Left ventricle myocardium inferior (tissue), 1 donor: Measurements from ENCODE around the gene KDF1. TPM values are rescaled to one million over a fixed set of nuclear protein-coding genes. Genes with fewer than 3 reads are reported as not detected.

Experiments
- DNase-seq: peaks from one replicate; pipeline ENCODE4 v3.0.0-alpha.2; 2020
- H3K27ac ChIP-seq: fragments of 200-600 bp; replicated peaks from 2 replicates; pipeline ENCODE4 v1.8.0; 2021
- H3K27me3 ChIP-seq: fragments of 200-600 bp; 2 replicates; pipeline ENCODE4 v1.8.0; 2021; ENCODE audit warnings: low read depth
- H3K36me3 ChIP-seq: fragments of 200-600 bp; 2 replicates; pipeline ENCODE4 v1.8.0; 2021
- H3K4me1 ChIP-seq: fragments of 200-600 bp; 2 replicates; pipeline ENCODE4 v1.8.0; 2021
- H3K4me3 ChIP-seq: fragments of 200-600 bp; 2 replicates; pipeline ENCODE4 v1.8.0; 2021; ENCODE audit warnings: mild to moderate bottlenecking, moderate library complexity
- H3K9me3 ChIP-seq: fragments of 200-600 bp; replicated peaks from 2 replicates; pipeline ENCODE4 v1.8.0; 2021
- CTCF ChIP-seq: fragments of 200-600 bp; IDR thresholded peaks from 2 replicates; pipeline ENCODE4 v1.8.0; 2021; ENCODE audit warnings: antibody characterized with exemption, mild to moderate bottlenecking, borderline replicate concordance
- intact Hi-C: fragments of 100-400 bp; cut with micrococcal nuclease; formaldehyde crosslinking; loops from one replicate; pipeline ENCODE4 v1.11.0; 2022
- long read RNA-seq: library from polyadenylated mRNA; unstranded; transcript quantifications from one replicate; pipeline ENCODE4 v2.0.0, GENCODE V29; 2021
- total RNA-seq: library from RNA; stranded (reverse); fragmentation: NEBNext Ultra II Directional; extraction: Animal tissue kit (Norgen Biotek cat#: 25700); gene quantifications from one replicate; pipeline ENCODE4 v1.2.1, GENCODE V29; 2021
- donor health status: DM: no; HTN: yes; CAD: no; lungs with severe emphysema.

KDF1 gene
- total RNA-seq = 0.27 TPM
- long read RNA-seq = 0 reads

GRCh38 chr1:26959722-26960624, at the start of gene KDF1:
TSS of gene KDF1 (minus strand) at chr1:26960468. CDS start at chr1:26952380, 8,088 bp downstream.
- Histone ChIP-seq H3K4me1 (peaks cover 19% of the 10 kb centered on the region), H3K9me3 (peaks cover 15% of the 10 kb centered on the region), H3K27ac (no peak within 1 kb of the TSS), H3K36me3 (no peaks in the 10 kb centered on the region), H3K27me3 (peaks cover 67% of the 10 kb centered on the region), H3K4me3 (peak within 1 kb of the TSS; percentile 69)
- TF ChIP-seq CTCF = peak; percentile 6
- intact Hi-C loops = no loop called here
- no peak for DNase-seq

- H3K4me3 ChIP-seq = peak overlapping the region; percentile 75
Measured at GRCh38 chr1:27009601-27010197, 49.4 kb upstream of the KDF1 start.

DNA sequence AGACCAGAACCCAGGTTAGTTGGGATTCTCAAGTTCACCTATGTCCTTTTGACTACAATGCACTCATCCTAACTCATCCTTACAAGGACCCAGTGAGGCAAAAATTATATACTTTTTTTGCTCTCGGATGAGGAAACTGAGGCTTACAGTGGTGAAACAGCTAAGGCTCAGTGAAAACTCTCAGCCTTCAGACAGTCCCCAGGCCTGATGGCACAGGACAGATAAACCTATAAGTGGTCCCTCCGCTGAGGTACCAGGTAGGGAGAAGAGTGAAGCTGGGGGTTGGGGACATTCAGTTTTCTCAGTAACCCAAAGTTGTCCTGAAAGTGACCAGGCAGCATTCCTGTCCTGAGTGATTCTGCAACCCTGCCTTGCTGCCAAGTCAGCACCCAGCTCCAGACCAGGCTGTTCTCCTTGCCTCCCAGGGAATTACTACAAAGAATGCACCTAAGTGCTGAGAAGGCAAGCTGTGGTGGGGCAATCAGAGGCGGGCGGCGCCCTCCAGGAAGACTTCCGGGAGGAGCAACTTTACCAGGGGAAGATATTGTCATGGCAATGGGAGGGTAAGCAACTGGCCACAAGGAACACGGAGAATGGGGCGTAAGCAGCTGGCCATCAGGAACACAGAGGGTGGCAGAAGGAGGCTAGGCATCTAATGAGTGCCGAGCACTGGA, 47.8 kb upstream of the KDF1 start:
- no peak for TF ChIP-seq CTCF
- H3K4me1 ChIP-seq = peaks cover 83% of the 10 kb centered on the region
- intact Hi-C loops = no loop called here
- DNase-seq = no peak
- peak overlapping the region; percentile 82 for H3K27ac ChIP-seq
- H3K9me3 ChIP-seq = no peaks in the 10 kb centered on the region
- H3K4me3 ChIP-seq = peak overlapping the region; percentile 20
- no peaks in the 10 kb centered on the region for H3K27me3 ChIP-seq
- H3K36me3 ChIP-seq = peaks cover 13% of the 10 kb centered on the region

More at GRCh38 chr1:27009601-27010197, 49.4 kb upstream of the KDF1 start:
- intact Hi-C loops = no loop called here
- DNase-seq = peak; percentile 53
- Histone ChIP-seq H3K4me1 (peaks cover 74% of the 10 kb centered on the region), H3K27ac (peak overlapping the region; percentile 82), H3K9me3 (no peaks in the 10 kb centered on the region), H3K27me3 (no peaks in the 10 kb centered on the region), H3K36me3 (peaks cover 13% of the 10 kb centered on the region)
- peak; percentile 26 for TF ChIP-seq CTCF

DNA sequence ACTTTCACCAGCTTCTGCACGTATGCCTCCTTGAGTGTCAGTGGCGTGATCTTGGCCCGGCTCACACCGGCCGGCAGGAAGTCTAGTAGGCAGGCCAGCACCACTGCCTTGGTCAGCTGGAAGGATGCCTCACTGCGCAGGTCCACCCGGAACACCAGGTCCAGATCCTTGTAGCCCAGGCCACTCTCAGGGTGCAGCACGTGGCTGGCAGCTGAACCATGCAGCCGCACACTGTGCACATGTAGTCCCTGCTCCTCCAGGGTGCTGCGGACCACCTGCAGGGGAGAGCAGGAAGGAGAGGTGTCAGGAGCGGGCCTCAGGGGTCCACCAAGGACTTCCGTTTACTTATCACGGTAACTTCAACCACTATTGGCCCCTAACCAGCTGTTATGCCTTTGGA, 46.4 kb upstream of the KDF1 start:
- TF ChIP-seq CTCF = no peak
- peak overlapping the region; percentile 82 for H3K27ac ChIP-seq
- H3K9me3 ChIP-seq = no peaks in the 10 kb centered on the region
- DNase-seq = no peak
- H3K27me3 ChIP-seq = no peaks in the 10 kb centered on the region
- H3K4me3 ChIP-seq = no peak overlapping the region
- intact Hi-C loops = no loop called here
- H3K4me1 ChIP-seq = peaks cover 78% of the 10 kb centered on the region
- peaks cover 13% of the 10 kb centered on the region for H3K36me3 ChIP-seq

- intact Hi-C loops = no loop called here
- no peak for TF ChIP-seq CTCF
- no peak for DNase-seq
- H3K36me3 ChIP-seq = peaks cover 13% of the 10 kb centered on the region
- H3K27me3 ChIP-seq = no peaks in the 10 kb centered on the region
- H3K4me1 ChIP-seq = peaks cover 79% of the 10 kb centered on the region
- H3K9me3 ChIP-seq = no peaks in the 10 kb centered on the region
- no peak overlapping the region for H3K4me3 ChIP-seq
- H3K27ac ChIP-seq = peak overlapping the region; percentile 56
Measured at GRCh38 chr1:27005648-27006496, 45.6 kb upstream of the KDF1 start.
